HG03025 (cell line): ENCODE data around the gene KCNN3.

Source experiments
- ATAC-seq: cut with Tn5 transposase; IDR thresholded peaks from one replicate; pipeline ENCODE4 v1.9.1; 2021; ENCODE audit warnings: mild to moderate bottlenecking, moderate library complexity; ENCODE audit not compliant: unreplicated experiment, low FRiP score

KCNN3 gene

DNA sequence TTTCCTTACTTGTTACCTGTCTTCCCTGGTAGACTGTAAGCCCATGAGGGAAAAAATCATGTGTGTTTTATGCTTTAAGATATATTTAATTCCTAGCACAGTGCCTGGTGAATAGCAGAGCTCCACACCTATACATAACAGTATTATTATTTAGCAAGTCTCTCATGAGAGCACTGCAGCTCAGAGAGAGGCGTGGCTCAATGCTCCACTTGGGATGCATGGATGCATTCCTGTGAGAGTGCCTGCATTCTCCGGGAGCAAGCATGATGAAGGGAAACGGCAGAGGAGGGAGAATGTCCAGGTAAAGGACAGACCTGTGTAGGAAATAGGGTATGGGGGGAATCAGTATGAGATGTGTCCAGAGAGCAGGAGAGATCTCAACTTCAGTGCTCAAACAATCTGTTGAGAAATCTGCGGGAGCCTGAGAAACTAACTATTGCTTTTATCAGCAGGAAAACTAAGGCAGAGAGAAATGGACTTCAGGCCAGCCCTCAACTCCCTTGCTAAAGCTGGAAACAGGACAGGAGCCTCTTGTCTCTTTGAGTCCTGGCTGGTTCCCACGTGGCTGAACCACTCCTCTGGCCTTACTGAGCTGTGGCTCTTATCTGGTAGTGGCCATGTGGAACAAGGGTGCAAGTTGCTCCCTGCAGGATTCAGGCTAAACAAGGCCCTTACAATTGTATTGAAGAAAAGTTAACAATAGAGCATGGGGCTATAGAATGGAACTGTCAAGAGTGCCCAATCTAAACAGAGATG, 113.1 kb downstream of the KCNN3 start:
- no peak for ATAC-seq

DNA sequence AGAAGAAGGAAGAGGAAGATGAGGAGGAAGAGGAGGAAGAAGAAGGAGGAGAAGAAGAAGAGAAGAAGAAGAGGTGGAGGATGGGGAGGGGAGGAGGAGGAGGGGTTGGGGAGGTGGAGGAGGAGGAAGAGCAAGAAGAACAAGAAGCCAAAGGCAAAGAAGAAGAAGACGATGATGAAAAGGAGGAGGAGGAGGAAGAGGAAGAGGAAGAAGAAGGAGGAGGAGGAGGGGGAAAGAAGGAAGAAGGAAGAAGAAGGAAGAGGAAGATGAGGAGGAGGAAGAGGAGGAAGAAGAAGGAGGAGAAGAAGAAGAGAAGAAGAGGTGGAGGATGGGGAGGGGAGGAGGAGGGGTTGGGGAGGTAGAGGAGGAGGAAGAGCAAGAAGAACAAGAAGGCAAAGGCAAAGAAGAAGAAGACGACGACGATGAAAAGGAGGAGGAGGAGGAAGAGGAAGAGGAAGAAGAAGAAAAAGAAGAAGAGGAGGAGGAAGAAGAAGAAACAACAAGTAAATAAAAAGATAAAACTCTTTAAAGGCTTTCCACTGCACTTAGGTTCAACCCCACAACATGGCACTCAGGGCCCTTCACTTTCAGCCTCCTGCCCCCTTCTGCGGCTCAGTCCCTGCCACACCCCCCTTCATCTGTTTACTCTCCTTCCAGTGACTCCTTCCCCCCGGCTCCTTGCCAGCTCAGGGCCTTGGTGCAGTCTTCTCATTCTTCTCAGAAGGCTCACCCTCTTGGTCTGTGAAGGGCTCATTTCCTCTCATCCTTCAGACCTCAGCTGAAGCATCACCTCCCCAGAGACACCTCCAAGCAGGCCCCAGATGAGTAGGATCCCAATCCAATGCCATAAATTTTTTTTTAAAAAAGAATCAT, 114.0 kb downstream of the KCNN3 start:
- ATAC-seq: no peak

DNA sequence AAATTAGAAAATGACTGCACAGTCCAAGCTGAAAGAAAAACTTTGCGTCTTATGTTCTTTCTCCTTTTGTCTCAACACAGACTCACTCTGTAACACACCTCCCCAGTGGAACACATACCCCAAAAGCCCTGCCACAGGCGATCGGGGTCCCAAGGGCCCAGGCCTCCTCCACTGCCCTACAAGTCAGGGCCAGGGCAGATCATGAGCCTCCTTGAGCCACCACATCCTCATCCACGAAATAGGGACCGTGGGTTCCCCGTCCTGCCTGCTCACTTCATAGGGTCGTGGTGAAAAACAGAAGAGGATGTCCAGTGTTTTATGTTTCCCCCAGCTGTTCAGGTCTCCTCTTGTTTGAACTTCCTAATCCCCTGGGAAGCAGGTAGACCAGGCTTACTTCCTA, 116.7 kb downstream of the KCNN3 start:
- no peak for ATAC-seq

DNA sequence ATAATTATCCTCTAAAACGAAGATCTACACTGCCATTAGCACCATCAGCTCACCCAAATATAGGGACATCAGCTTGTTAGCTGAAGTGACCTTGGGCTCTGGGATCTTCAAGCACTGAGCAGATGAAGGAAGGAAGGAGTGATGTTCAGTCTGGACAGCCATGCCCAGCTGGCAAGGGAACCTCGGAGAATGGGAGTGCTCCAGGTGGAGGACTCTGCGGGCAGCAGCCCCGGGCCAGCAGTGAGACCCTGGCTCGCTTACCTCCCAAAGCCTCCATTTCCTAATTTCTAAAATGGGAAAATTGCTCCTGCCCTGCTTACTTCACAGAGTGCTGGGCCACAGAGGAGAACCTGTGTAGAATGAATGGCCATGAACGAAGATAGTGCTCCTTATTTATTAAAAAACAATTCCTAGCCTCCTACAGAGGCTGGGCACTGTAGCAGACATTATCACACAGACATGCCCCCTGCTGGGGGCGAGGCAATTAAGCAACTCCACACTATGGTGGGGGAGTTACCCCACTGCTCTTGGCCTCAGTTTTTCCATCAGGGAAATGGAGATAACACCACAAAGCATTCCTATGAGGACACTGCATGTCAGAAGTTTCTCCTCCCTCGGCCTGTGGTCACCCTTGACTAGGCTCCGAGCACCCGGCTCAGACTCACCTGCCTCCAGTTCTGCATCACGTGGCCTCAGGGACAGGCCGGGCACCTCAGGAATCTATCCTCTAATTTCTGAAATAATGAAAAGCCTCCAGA, 117.6 kb downstream of the KCNN3 start:
- no peak for ATAC-seq

DNA sequence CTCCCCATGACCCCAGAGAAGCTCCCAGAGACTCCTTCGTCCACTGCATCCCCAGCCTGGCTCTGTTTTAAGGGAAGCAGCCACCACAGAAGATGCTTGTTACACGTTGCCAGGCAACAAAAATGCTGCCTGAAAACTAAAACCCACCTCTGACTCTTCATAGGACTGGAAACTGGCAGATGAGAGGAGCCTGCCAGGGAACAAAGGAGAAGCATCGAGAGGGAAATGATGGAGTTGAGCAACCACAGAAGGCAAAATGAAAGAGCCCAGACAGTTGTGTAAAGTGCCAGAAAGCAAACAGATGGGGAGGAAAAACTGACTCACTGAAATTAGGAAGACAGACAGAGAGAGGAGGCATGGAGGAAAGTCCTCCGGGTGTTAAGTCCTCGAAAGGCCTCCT, 118.4 kb downstream of the KCNN3 start:
- no peak for ATAC-seq

DNA sequence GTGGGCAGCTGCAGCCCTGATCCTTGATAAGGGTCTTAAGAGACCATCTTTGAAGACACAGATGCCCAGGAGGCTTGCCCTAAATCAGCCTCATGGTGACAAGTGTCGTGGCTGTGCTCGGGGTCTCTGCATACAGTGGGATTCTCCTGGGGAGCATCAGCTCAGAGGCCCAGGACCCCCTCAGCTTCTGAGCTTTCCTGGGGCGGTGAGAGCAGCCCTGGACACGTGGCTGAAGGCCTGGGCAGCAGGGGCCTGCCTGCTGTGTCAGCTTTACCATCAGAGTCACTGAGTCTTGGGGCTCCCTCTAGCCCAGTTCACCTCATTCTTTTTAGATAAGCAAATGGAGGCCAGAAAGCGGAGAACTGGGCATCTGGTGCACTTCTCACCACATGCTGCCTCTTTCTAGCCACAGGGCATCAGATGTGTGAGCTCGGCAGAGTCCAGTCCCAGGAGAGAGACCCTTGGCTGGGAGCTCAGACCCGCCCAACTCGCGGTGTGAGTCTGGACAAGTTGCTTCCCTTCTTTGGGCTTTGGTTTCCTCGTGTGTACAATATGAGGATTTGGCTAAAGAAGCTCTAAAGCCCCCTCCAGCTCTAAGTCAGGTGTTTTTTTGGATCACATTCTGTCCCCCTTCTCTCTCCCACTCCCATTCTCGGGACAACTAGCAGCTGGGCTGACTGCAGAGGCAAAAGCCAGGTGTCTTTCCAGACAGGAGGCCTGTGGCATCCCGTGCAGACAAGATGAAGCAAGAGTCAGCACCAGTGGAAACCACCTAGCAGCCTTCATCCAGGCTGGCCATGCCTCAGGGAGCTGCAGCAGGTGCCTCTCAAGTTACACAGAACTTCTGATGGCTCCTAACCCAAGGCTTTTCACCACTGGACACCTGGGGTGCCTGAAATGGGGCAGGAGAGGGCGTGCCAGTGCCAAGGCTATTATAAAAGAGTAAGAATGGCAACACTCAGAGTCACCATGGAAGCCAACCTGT, 119.1 kb downstream of the KCNN3 start:
- no peak for ATAC-seq

DNA sequence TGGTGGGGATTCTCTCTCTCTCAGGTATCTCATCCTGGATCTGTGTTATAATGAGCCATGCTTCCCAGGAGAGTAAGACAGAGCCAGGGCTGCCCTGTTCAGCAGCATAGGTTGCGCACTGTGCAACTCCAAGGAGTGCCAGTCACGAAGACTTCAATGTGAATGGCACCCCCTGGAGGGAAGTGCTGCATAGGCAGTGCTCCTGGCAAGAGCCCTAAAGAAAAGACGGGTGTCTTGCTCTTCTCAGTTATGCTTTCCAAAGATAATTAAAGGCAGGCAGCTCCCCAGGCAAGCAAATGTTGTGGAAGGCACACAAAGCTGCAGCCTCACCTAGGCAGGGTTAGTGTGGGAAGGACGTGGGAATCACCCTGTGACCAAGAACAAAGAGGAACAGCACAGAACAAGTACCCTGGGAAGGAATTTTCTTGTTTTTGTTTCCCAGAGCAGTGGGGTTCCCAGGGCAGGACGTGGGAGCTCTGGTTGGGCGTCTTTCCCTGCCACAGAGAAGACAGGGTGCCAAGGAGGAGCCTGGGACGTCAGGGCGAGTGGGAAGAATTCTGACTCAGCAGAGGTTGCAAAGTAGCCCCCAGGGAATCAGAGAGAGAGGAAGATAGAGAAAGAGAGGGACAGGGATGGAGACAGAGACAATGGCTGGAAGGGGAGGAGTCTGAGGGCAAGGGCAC, 120.9 kb downstream of the KCNN3 start:
- no peak for ATAC-seq

DNA sequence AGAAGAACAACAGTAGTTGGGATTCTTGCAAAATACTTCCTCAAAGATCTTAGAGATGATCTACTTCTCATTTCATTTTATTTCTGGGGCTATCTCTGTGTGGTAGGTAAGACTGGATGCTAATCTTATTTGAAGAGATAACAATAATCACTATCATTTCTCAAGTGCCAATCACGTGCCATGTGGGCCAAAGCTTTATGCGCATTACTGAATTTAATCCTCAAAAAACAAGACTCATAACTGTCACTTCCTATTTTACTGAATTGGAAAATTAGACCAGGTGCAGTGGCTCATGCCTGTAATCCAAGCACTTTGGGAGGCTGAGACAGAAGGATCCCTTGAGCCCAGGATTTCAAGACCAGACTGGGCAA, 121.7 kb downstream of the KCNN3 start:
- no peak for ATAC-seq

DNA sequence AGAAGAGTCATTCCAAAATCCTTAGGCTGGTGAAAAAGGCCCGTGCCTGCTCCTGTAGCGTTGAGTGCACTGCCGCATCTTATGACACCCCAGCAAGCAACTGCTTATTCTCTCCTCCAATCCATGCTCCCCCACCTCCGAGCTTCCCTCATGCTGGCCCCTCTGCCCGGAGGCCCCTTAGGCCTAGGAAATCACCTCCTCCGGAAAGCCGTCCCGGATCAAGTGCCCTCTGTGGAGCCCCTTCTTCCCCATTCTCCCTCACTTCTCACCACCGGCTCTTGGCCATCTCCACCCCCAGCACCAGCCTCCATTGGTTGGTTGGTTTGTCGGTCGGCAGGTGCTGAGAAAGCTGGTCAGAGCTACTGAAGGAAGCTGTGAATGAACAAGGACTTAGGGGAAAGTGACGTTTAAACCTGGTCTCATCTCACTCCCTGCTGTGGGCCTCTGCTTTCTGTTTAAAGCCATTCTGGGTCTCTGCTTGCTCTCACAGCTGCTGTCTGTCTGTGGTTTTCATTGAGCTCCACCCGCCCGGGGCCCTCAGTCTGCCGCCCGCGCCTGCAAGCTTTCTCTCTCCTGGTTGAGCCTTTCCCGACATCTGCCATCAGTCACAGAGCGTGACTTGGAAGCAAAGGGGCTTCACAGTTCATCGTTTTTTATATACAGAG, 122.2 kb downstream of the KCNN3 start:
- ATAC-seq: no peak

DNA sequence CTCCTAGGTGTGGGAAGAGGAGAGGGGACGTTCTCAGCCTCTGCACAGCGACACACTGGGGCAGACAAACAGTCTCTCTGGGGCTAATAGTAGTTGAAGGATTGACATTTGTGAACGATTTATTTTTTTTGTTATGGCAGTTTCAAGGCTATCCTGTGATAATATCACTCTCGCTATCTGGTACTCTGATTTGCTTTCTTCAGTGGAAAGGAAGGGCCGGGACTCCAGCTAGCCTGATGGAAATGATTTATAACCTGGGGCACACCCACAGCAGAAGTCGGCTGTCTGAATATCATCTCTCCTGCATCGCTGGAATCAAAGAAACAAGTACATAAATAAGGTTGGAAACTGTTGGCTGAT, 122.7 kb downstream of the KCNN3 start:
- ATAC-seq: no peak

DNA sequence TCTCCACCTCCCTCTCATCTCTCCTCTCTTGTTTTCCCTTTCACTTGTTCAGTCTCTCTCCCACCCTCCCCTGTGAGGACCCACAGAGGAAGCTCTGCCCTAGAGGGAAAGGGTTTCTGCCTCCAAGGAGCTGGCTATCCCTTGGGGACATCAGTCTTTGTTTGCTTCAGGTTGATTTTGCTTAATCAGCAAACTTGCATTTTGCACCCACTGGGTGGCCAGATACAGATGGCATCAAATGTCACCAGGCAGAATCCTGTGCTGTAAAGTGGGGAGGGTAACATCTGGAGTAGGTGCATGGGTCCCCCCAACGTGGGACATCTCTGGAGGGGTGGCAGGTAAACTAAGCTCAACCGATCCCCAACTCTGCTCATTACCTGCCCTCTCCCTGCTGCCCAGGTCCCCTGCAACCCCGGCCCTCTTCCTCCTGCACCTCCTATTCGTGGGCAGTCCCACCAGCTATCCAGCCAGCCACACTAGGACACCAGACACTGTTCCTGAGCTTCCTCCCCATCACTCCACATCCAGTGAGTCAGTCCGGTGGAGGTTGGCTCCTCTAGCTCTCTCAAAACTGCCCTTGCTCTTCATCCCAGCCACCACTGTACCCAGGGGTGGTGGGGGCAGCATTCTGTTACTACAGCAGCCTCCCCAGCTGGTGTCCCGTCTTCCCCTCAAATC, 123.3 kb downstream of the KCNN3 start:
- no peak for ATAC-seq

DNA sequence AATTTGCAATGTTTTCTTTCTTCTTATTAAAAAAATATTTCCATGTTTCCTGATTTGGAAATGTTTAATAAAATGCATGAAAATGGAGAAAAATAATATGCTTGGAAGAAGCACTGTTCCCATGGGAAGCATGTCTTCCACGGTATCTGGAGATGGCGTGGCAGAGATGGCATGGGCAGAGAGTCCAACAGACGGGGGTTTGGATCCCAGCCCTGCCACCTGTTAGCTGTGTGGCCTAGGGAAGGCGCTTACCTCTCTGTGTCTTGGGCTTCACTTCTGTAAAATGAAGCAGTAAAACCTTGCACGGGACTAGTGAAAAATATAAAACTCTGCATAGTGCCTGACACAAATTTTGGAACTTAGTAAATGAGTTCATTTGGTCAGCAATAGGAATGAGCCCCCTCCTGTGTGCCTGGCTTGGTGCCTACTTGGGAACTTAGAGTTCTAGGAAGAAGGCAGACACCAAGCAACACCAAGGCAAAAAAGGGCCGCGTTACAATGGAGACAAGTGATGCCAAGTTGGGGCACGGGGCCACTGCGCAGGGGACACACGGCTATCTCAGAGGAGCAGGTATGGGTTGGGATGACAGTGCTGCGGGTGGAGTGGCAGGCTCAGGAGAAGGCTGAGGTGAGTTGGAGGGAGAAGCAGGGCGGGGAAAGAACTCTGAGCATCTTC, 124.2 kb downstream of the KCNN3 start:
- no peak for ATAC-seq

DNA sequence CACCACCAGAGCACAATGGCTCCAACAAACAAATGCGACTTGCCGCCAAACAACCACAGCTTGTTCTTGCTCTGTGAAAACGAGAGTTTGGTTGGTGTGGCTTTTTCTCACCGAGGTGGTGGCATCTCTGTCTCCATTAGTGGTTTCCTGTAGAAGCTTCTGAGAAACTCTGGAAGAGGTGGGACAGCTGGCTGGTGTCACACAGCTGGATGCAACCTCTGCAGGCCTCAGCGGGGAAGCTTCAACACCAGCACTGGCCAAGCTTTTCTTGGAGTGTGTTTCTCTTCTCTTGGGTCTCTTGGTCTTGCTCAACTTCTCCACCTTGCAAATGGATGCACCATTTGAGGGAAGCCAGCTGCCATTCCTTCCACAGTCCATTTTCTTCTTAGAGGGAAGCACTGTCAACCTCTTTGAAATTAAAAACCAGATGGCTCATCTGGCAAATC, 124.8 kb downstream of the KCNN3 start:
- no peak for ATAC-seq

DNA sequence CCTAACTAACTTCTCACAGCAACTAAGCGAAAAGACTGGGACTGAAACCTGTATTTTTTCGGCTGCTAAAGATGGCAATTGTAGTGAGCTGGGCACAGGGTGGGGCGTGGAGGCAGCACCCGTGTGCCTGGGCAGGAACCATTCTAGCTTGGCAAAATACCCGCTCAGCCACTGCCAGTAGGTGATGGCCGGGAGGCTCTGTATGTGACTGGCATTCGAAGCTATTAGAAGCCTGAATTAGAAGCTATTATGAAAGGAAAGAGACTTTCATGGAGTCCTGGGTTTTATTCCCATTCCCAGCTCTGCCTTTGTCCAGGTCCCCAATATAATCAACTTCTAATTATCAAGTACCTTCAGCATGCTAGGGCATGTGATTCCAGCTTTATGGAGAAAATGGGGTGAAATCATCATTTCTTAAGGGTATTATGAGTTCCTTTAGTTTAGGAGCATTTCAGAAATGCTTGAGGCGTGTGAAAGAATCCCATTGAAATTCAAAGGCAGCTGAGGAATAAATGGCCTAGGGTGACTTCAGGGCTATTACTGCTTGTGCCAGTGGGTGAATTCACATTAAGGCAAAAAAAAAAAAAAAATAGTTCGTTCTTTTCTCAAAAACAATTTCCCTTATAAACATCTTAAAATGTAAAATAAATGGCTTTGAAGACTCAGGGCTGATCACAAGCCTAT, 125.6 kb downstream of the KCNN3 start:
- no peak for ATAC-seq

DNA sequence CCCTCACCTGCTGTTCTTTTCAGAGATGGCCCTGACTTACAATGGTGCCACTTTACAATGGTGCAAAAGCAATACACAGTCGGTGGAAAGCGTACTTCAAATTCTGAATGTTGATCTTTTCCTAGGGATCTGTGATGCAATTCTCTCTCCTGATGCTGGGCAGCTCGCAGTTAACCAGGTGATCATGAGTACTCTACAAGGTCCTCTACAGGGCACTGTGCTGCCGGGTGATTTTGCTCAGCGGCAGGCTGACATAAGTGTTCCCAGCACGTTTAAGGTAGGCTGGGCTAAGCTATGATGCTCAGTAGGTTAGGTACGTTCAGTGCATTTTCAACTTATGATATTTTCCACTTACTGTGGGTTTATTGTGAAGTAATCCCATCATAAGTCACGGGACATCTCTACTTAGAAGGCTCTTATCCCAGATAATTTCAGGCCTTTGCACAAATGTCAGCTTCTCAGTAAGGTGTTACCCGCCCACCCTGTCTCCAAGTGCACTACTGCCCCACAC, 126.5 kb downstream of the KCNN3 start:
- no peak for ATAC-seq

DNA sequence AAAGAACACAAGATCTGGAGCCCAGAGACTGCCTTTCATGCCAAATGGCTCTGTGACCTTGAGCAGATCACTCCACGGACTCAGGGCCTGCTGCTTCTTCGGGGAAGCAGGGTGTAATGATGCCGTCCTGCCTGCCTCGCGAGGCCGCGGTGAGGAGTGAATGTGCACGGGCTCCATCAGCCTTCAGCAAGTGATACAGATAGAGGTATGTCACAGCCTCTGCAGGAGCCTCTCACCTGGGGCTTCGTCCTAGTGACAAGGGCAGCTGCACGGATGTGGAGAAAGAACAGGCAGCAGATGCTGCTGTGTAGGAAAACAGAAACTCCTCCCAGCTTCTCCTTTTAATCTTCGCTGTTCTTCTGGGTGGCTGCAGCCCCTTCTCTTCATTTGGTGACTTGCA, 127.5 kb downstream of the KCNN3 start:
- no peak for ATAC-seq
